PC-9 (cell line): Measurements from ENCODE around the gene HOXC10. TPM values are rescaled to one million over a fixed set of nuclear protein-coding genes. Genes with fewer than 3 reads are reported as not detected.

Source experiments
- BruUV-seq: library from RNA; stranded (reverse); fragments of 400-500 nt; replicated peaks from 2 replicates; lab custom pipeline; 2021; lab: Mats Ljungman, UMichigan
- CTCF ChIA-PET: fragments of 300-600 bp; sonication (Branson Sonifier 250); formaldehyde crosslinking; loops from one replicate; lab custom pipeline; 2022; ENCODE audit warnings: antibody characterized with exemption; lab: Charles Lee
- POLR2A ChIA-PET: fragments of 300-600 bp; sonication (Branson Sonifier 250); formaldehyde crosslinking; loops from one replicate; lab custom pipeline; 2022; ENCODE audit warnings: antibody characterized with exemption; ENCODE audit not compliant: unreplicated experiment; lab: Charles Lee
- DNase-seq, 2 experiments: peaks; one replicate each; pipeline versions ENCODE4 v3.0.0 to v3.0.0-alpha.2; 2015 to 2022; ENCODE audit warnings: mixed read lengths in 1 of 2
- H2AFZ ChIP-seq: fragments of 200-600 bp; sonication (generic); 2 replicates; pipeline ENCODE4 v1.8.1; 2017; ENCODE audit warnings: antibody characterized with exemption
- H3F3A ChIP-seq: fragments of 200-600 bp; sonication (generic); 2 replicates; pipeline ENCODE4 v1.8.1; 2017; ENCODE audit warnings: antibody characterized with exemption, mild to moderate bottlenecking, low read depth; ENCODE audit not compliant: insufficient read depth
- H3K27ac ChIP-seq: fragments of 200-600 bp; sonication (generic); 2 replicates; pipeline ENCODE4 v1.6.1; 2016; ENCODE audit warnings: mixed run types
- H3K27me3 ChIP-seq: fragments of 200-600 bp; sonication (generic); 2 replicates; pipeline ENCODE4 v1.6.1; 2016; ENCODE audit warnings: low read depth, mixed run types; ENCODE audit not compliant: insufficient read depth
- H3K36me3 ChIP-seq: fragments of 200-600 bp; sonication (generic); 2 replicates; pipeline ENCODE4 v1.6.1; 2016; ENCODE audit warnings: low read depth, mixed run types
- H3K4me1 ChIP-seq: fragments of 200-600 bp; sonication (generic); replicated peaks from 2 replicates; pipeline ENCODE4 v1.6.1; 2016; ENCODE audit warnings: mixed run types; ENCODE audit not compliant: insufficient read depth
- H3K4me2 ChIP-seq: fragments of 200-600 bp; sonication (generic); 2 replicates; pipeline ENCODE4 v1.6.1; 2017; ENCODE audit warnings: mixed run types
- H3K4me3 ChIP-seq: fragments of 200-600 bp; sonication (generic); 2 replicates; pipeline ENCODE4 v1.6.1; 2016; ENCODE audit warnings: mixed run types
- H3K79me2 ChIP-seq: fragments of 200-600 bp; sonication (generic); 2 replicates; pipeline ENCODE4 v1.6.1; 2017; ENCODE audit warnings: low read depth, mixed run types
- H3K9me2 ChIP-seq: fragments of 200-600 bp; sonication (generic); 2 replicates; pipeline ENCODE4 v1.8.1; 2017; ENCODE audit warnings: mild to moderate bottlenecking; ENCODE audit not compliant: insufficient read depth
- H3K9me3 ChIP-seq: fragments of 200-600 bp; sonication (generic); 2 replicates; pipeline ENCODE4 v1.8.1; 2016; ENCODE audit warnings: low read depth; ENCODE audit not compliant: insufficient read depth
- H4K20me1 ChIP-seq: fragments of 200-600 bp; sonication (generic); 2 replicates; pipeline ENCODE4 v1.8.1; 2017; ENCODE audit not compliant: insufficient read depth
- CTCF ChIP-seq: fragments of 200-600 bp; sonication (generic); conservative IDR thresholded peaks from 2 replicates; pipeline ENCODE4 v1.6.1; 2017; ENCODE audit warnings: mixed run types, antibody characterized with exemption, mild to moderate bottlenecking, moderate library complexity
- EZH2 ChIP-seq: fragments of 200-600 bp; sonication (generic); IDR thresholded peaks from 2 replicates; pipeline ENCODE4 v1.8.0; 2017; ENCODE audit warnings: antibody characterized with exemption, low read depth
- intact Hi-C: fragments of 100-400 bp; cut with micrococcal nuclease; formaldehyde crosslinking; loops from one replicate; pipeline ENCODE4 v1.10.0; 2022; ENCODE audit not compliant: unreplicated experiment
- total RNA-seq: library from RNA; stranded (reverse); gene quantifications from 2 replicates; pipeline ENCODE4 v1.2.3, GENCODE V29; 2021

Gene HOXC10
- total RNA-seq, 1 experiment from 2014 or later: 1.1 TPM

- no peaks in the 10 kb centered on the region for H4K20me1 ChIP-seq
- ChIA-PET POLR2A (no interaction called here), CTCF (no interaction called here)
- no peaks in the 10 kb centered on the region for H3F3A ChIP-seq
- no peaks in the 10 kb centered on the region for H3K9me2 ChIP-seq
- no peaks in the 10 kb centered on the region for H3K36me3 ChIP-seq
- H3K27me3 ChIP-seq: no peaks in the 10 kb centered on the region
- H3K9me3 ChIP-seq: no peaks in the 10 kb centered on the region
- H2AFZ ChIP-seq: no peak overlapping the region
- DNase-seq: no peak
- no peak overlapping the region for H3K27ac ChIP-seq
- no peak for TF ChIP-seq EZH2
- TF ChIP-seq CTCF: no peak
- BruUV-seq: no TSS peak
- H3K79me2 ChIP-seq: no peaks in the 10 kb centered on the region
- H3K4me1 ChIP-seq: no peaks in the 10 kb centered on the region; the same call in 1 of the 2 replicates
- intact Hi-C loops: no loop called here
- no peak overlapping the region for H3K4me3 ChIP-seq
- no peak overlapping the region for H3K4me2 ChIP-seq
These were observed 26.2 kb downstream of the HOXC10 start for GRCh38 chr12:54010972-54011664.

GRCh38 chr12:54011665-54012532 lies 27.0 kb downstream of the HOXC10 start:
- BruUV-seq: no TSS peak
- intact Hi-C loops: no loop called here
- Histone ChIP-seq H3K9me3 (no peaks in the 10 kb centered on the region), H3K4me3 (no peak overlapping the region), H3K27me3 (no peaks in the 10 kb centered on the region), H3K4me2 (no peak overlapping the region), H3K9me2 (no peaks in the 10 kb centered on the region), H4K20me1 (no peaks in the 10 kb centered on the region), H3F3A (no peaks in the 10 kb centered on the region), H3K4me1 (no peaks in the 10 kb centered on the region; the same call in 1 of the 2 replicates), H3K36me3 (no peaks in the 10 kb centered on the region), H3K27ac (no peak overlapping the region), H3K79me2 (no peaks in the 10 kb centered on the region), H2AFZ (no peak overlapping the region)
- DNase-seq: no peak
- ChIA-PET POLR2A (no interaction called here), CTCF (no interaction called here)
- TF ChIP-seq CTCF: no peak
- TF ChIP-seq EZH2: no peak

GRCh38 chr12:54012631-54013409 lies 27.9 kb downstream of the HOXC10 start:
- H3K27ac ChIP-seq: no peak overlapping the region
- no peaks in the 10 kb centered on the region for H3K79me2 ChIP-seq
- intact Hi-C loops: no loop called here
- no TSS peak for BruUV-seq
- no peaks in the 10 kb centered on the region for H4K20me1 ChIP-seq
- no peak overlapping the region for H3K4me3 ChIP-seq
- H3K4me2 ChIP-seq: no peak overlapping the region
- no peaks in the 10 kb centered on the region for H3K9me2 ChIP-seq
- CTCF ChIA-PET: no interaction called here
- H3K4me1 ChIP-seq: no peaks in the 10 kb centered on the region; the same call in 1 of the 2 replicates
- H3K36me3 ChIP-seq: no peaks in the 10 kb centered on the region
- POLR2A ChIA-PET: no interaction called here
- H3K9me3 ChIP-seq: no peaks in the 10 kb centered on the region
- H3F3A ChIP-seq: no peaks in the 10 kb centered on the region
- no peaks in the 10 kb centered on the region for H3K27me3 ChIP-seq
- no peak overlapping the region for H2AFZ ChIP-seq
- no peak for DNase-seq
- TF ChIP-seq EZH2 (no peak), CTCF (no peak)
